Endothelial cell (in vitro differentiated cells): ENCODE data around the gene FHIP1A. TPM values are rescaled to one million over a fixed set of nuclear protein-coding genes. Genes with fewer than 3 reads are reported as not detected.

Experiments used
- DNase-seq: peaks from one replicate; pipeline ENCODE4 v3.0.0; 2021; ENCODE audit warnings: low spot score
- H3K27ac Mint-ChIP-seq: one replicate; pipeline ENCODE4 v1.8.0; 2021; ENCODE audit warnings: mixed read lengths, inconsistent platforms; ENCODE audit not compliant: unreplicated experiment
- H3K27me3 Mint-ChIP-seq: one replicate; pipeline ENCODE4 v1.8.0; 2021; ENCODE audit warnings: mild to moderate bottlenecking, moderate library complexity, mixed read lengths, inconsistent platforms; ENCODE audit not compliant: unreplicated experiment
- H3K36me3 Mint-ChIP-seq: one replicate; pipeline ENCODE4 v1.8.0; 2021; ENCODE audit warnings: mild to moderate bottlenecking, low read depth, mixed read lengths, inconsistent platforms; ENCODE audit not compliant: unreplicated experiment
- H3K4me1 Mint-ChIP-seq: one replicate; pipeline ENCODE4 v1.8.0; 2021; ENCODE audit warnings: mild to moderate bottlenecking, mixed read lengths, inconsistent platforms; ENCODE audit not compliant: unreplicated experiment
- H3K4me3 Mint-ChIP-seq: one replicate; pipeline ENCODE4 v1.8.0; 2021; ENCODE audit warnings: mild to moderate bottlenecking, mixed read lengths, inconsistent platforms; ENCODE audit not compliant: unreplicated experiment
- H3K9me3 Mint-ChIP-seq: one replicate; pipeline ENCODE4 v1.8.0; 2021; ENCODE audit warnings: mixed read lengths, inconsistent platforms; ENCODE audit not compliant: unreplicated experiment
- CTCF ChIP-seq: fragments of 200-600 bp; sonication (generic); IDR thresholded peaks from one replicate; pipeline ENCODE4 v1.5.0; 2021; ENCODE audit warnings: antibody characterized with exemption; ENCODE audit not compliant: unreplicated experiment
- total RNA-seq: library from RNA; stranded (reverse); fragmentation: NEBNext Ultra II Directional; extraction: Animal tissue kit (Norgen Biotek cat#: 25700); gene quantifications from one replicate; pipeline ENCODE4 v1.2.1, GENCODE V29; 2021; ENCODE audit not compliant: unreplicated experiment

The FHIP1A gene
- total RNA-seq, 1 donor from 2014 or later, result 2.4 TPM

- TF ChIP-seq CTCF, result no peak
- Mint-ChIP-seq H3K27me3 (peaks cover 4% of the 10 kb centered on the region), H3K4me3 (no peak overlapping the region), H3K27ac (no peak overlapping the region), H3K9me3 (no peaks in the 10 kb centered on the region), H3K36me3 (no peaks in the 10 kb centered on the region), H3K4me1 (peaks cover 7% of the 10 kb centered on the region)
- DNase-seq, result no peak
Observed at GRCh38 chr4:151430740-151431457, 21.9 kb downstream of the FHIP1A start.

GRCh38 chr4:151431728-151432127, 22.8 kb downstream of the FHIP1A start:
- H3K27ac Mint-ChIP-seq, result no peak overlapping the region
- H3K27me3 Mint-ChIP-seq, result peaks cover 4% of the 10 kb centered on the region
- H3K4me1 Mint-ChIP-seq, result peaks cover 7% of the 10 kb centered on the region
- no peak overlapping the region for H3K4me3 Mint-ChIP-seq
- no peak for DNase-seq
- H3K9me3 Mint-ChIP-seq, result no peaks in the 10 kb centered on the region
- H3K36me3 Mint-ChIP-seq, result no peaks in the 10 kb centered on the region
- no peak for TF ChIP-seq CTCF

- Mint-ChIP-seq H3K36me3 (no peaks in the 10 kb centered on the region), H3K9me3 (no peaks in the 10 kb centered on the region), H3K27ac (no peak overlapping the region), H3K4me3 (no peak overlapping the region), H3K4me1 (peaks cover 7% of the 10 kb centered on the region), H3K27me3 (peaks cover 4% of the 10 kb centered on the region)
- no peak for TF ChIP-seq CTCF
- no peak for DNase-seq
Observed at GRCh38 chr4:151432654-151433053, 23.7 kb downstream of the FHIP1A start.

GRCh38 chr4:151434183-151434860, 25.3 kb downstream of the FHIP1A start:
- H3K27me3 Mint-ChIP-seq, result peaks cover 4% of the 10 kb centered on the region
- H3K9me3 Mint-ChIP-seq, result no peaks in the 10 kb centered on the region
- DNase-seq, result no peak
- no peaks in the 10 kb centered on the region for H3K36me3 Mint-ChIP-seq
- H3K4me3 Mint-ChIP-seq, result no peak overlapping the region
- H3K4me1 Mint-ChIP-seq, result peaks cover 7% of the 10 kb centered on the region
- no peak overlapping the region for H3K27ac Mint-ChIP-seq
- TF ChIP-seq CTCF, result no peak

- peaks cover 5% of the 10 kb centered on the region for H3K27me3 Mint-ChIP-seq
- H3K36me3 Mint-ChIP-seq, result no peaks in the 10 kb centered on the region
- no peak for DNase-seq
- no peak for TF ChIP-seq CTCF
- H3K4me3 Mint-ChIP-seq, result no peak overlapping the region
- H3K27ac Mint-ChIP-seq, result no peak overlapping the region
- peaks cover 7% of the 10 kb centered on the region for H3K4me1 Mint-ChIP-seq
- no peaks in the 10 kb centered on the region for H3K9me3 Mint-ChIP-seq
Observed at GRCh38 chr4:151436093-151436518, 27.1 kb downstream of the FHIP1A start.
